ENCODE measurements around the gene EIF4G3. TPM values are rescaled to one million over a fixed set of nuclear protein-coding genes. Genes with fewer than 3 reads are reported as not detected.

EIF4G3 gene
- 19.4 and 50.8 TPM in 2 replicates for total RNA-seq

GRCh38 chr1:21176586-21177555 lies at the start of gene EIF4G3:
TSS of gene EIF4G3 (minus strand) at chr1:21176897. CDS start at chr1:21002742, 174,155 bp downstream.

GRCh38 chr1:20787029-20787839 lies 389.5 kb downstream of the EIF4G3 start, which contains the start of gene HP1BP3:
TSS of gene HP1BP3 (minus strand) at chr1:20787307. CDS start at chr1:20780440, 6,867 bp downstream.

Other genes with a start within 250 kb of the EIF4G3 start
- gene ECE1, start 113.6 kb upstream of the EIF4G3 start, total RNA-seq = 217 and 308 TPM in 2 replicates

Measured in bladder microvascular endothelial cell (primary cell).